Fibroblast of skin of left quadriceps (primary cell): ENCODE measurements around the gene RPS18.
"Not testable (repeated sequence)": the region's sequence is repeated elsewhere in the genome, so short reads cannot be mapped to it uniquely, and the experiment has no call there.

ENCODE experiments used
- DNase-seq, 2 experiments: peaks; one replicate each; pipeline ENCODE4 v3.0.0-alpha.2; 2013; ENCODE audit warnings: low read depth in 2 of 2

RPS18 gene

DNA sequence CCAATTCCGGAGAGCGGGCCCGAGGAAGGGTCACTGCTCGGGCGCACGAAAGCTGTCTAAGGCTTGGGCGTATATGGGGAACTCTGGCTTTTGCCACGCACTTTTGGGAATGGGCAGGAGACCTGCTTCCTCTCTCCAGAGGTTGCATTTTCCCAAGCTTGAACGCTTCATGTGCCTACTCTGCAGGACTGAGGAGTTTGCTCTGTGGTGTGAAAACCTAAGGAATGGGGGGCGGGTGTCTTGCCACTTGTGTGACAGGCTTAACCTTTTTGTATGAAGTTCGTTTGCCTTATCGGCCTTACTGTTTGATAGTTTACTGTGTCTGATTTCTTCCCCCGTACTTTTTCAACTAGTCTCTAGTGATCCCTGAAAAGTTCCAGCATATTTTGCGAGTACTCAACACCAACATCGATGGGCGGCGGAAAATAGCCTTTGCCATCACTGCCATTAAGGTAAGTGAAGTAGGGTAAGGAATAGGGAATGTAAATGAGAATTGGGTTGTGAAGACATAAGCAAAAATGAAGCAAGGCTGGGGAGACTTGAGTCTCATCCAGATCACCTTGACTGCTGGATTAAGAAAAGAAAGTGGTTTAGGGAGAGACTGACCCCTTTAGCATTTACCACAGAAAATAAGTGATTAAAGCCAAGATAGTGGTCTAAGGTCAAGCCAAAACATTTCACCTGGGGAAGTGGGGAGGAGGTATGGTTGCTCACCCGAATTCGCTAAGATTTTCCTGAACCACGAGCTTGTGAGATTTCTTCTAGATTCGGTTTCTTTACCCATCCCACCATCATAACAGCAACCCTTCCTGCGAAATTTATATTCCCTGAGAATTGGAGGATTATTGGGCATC lies 627 bp downstream of the RPS18 start:
- no peak for DNase-seq

DNA sequence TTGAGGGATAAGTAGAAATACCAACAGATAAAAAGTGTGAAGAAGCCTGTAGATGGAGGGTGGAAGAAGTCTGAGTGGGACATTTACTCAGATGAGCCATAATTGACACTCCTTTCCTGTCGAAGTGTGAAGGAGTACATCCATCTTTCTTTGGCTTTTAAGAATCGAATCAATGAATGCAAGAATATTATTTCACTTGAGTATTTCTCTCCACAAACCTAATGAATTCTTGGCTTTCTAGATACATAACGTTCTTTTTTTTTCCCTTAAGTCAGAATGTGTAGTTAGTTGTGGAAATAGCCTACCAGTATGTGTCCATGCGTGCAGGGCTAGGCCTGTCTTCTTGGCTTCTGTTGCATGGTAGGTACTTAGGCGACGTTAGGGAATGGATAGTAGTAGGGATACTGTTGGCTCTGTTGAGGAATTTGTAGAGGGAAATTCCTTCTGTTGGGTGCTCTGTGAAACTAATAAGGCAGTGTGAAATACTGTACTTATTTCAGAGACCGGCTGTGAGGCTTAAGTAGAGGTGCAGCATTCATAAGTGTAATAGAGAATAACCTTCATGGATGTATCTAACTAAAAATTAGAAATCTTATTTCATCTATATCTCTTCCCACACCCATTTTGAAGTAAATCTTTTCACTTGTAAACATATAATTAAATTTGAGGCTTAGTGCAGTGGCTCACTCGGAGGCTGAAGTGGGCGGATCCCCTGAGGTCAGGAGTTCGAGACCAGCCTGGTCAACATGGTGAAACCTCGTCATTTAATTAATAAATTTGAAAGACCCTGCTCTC lies 1.5 kb downstream of the RPS18 start:
- DNase-seq, result no peak

DNA sequence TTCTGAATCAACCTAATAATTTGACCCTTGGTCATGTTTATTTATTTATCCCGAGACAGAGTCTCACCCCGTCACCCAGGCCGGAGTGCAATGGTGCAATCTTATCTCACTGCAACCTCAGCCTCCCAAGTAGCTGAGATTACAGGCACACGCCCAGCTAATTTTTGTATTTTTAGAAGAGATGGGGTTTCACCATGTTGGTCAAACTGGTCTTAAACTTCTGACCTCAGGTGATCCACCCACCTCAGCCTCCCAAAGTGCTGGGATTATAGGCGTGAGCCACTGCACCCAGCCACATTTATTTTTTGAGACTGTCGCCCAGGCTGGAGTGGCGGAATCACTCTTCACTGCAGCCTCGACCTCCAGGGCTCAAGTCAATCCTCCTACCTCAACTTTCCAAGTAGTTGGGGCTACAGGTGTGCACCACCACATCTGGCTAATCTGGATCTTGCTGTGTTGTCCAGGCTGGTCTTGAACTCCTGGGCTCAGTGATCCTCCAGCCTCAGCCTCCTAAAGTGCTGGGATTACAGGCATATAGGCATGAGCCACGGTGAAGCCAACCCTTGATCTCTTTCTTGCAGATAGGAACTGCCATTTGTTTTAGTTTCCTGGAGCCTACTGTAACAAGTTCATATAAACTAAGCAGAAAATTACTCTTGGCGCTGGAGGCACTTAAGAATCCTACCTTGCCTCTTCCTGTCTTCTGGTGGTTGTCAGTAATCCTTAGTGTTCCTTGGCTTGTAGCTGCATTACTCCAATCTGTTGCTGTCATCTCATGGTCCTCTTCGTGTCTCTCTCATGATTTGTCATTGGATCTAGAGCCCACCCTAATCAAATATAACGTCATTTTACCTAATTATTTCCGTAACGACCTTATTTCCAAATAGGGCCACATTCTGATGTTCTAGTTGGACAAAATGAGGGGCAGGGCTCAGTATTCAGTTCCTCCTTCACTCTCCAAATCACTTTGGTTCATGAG lies 2.3 kb downstream of the RPS18 start:
- DNase-seq, result no peak

DNA sequence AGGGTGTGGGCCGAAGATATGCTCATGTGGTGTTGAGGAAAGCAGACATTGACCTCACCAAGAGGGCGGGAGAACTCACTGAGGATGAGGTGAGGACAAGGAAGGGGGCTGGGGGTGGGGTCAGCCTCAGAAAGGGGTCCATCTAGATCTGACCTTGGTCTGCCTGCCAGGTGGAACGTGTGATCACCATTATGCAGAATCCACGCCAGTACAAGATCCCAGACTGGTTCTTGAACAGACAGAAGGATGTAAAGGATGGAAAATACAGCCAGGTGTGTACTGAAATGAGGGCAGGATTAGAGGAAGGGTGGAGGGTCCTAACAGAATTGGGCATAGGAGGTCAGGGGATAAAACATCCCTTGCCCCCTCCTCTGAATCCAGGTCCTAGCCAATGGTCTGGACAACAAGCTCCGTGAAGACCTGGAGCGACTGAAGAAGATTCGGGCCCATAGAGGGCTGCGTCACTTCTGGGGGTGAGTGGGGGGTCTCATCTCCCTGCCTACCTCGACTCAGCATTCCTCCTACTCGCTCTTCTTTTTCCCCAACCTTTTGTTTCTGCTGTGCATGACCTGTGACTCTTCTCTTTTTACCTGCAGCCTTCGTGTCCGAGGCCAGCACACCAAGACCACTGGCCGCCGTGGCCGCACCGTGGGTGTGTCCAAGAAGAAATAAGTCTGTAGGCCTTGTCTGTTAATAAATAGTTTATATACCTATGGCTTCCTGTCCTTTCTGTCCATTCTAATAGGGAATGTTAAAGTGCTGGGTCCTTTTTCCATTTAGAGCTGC lies 4.1 kb downstream of the RPS18 start:
- DNase-seq, result not testable (repeated sequence)

DNA sequence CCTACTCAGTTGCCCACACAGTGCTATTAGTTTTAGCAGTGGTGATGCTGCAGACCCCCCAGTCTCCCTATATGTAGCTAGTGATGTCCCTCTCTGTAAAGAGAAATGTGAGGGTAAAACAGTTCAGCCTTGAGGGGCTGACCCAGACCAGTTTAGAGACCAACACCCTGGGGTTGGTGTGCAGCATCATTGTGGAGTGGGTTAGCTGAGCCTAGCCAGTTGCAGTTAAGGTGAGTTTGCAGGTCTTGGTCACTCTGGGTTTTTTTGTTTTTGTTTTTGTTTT lies 4.6 kb downstream of the RPS18 start:
- no peak for DNase-seq

DNA sequence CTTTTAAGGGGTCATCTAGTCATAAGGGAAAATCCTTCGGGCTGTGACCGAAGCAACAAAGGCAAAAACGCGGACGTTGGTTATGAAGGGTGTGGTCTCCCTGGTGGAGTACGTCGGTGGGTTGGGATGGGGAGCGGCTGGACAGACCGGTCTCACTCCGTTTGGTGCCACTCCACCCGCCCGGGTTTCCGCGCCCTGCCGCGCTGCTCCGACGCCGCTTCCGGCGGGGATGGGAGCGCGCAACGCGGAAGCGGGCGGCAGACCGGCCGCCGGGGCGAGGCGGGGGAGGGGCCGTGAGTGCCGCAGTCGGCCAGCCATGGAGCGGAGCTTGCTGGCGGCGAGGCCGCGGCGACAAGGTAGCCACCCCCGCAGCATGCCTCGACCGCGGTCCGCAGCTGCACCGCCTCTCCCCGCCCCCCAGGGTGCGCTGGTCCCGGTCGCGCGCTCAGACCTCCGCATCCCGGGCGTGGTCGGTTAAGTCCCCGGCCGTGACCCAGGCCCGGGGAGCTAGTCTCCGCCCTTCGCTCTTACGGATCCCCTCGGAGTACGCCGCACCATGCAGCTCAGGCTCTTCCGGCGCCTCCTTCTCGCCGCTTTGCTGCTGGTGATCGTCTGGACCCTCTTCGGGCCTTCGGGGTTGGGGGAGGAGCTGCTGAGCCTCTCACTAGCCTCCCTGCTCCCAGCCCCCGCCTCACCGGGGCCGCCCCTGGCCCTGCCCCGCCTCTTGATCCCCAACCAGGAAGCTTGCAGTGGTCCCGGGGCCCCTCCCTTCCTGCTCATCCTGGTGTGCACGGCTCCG lies 5.2 kb downstream of the RPS18 start, which contains the start of gene B3GALT4:
Gene B3GALT4 (plus strand): TSS at position 260 of the 799 bp plus-strand sequence. CDS start 297 bp downstream, at position 557.
- DNase-seq, result peak; percentile 29 to 39

DNA sequence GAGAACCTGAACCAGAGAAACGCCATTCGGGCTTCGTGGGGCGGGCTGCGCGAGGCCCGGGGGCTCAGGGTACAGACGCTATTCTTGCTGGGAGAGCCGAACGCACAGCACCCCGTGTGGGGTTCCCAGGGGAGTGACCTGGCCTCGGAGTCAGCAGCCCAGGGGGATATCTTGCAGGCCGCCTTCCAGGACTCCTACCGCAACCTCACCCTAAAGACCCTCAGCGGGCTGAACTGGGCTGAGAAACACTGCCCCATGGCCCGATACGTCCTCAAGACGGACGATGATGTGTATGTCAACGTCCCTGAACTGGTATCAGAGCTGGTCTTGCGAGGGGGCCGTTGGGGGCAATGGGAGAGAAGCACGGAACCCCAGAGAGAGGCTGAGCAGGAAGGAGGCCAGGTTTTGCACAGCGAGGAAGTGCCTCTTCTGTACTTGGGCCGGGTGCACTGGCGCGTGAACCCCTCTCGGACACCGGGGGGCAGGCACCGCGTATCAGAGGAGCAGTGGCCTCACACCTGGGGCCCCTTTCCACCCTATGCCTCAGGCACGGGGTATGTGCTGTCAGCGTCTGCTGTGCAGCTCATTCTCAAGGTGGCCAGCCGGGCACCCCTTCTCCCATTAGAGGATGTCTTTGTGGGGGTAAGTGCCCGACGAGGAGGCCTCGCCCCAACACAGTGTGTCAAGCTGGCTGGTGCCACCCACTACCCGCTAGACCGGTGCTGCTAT lies 6.0 kb downstream of the RPS18 start:
- DNase-seq, result no peak

DNA sequence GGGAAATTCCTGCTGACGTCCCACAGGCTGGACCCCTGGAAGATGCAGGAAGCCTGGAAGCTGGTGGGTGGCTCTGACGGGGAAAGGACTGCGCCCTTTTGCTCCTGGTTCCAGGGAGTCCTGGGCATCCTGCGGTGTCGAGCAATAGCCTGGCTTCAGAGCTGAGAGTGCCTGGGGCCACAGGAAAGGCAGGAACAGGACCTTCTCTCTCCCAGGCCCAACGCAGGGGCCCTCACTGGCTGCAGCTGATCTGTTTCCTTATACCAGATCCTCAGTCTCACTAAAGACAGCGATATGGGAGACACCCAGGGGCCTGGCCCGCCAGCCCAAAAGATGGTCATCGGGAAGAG lies 6.5 kb downstream of the RPS18 start:
- no peak for DNase-seq

DNA sequence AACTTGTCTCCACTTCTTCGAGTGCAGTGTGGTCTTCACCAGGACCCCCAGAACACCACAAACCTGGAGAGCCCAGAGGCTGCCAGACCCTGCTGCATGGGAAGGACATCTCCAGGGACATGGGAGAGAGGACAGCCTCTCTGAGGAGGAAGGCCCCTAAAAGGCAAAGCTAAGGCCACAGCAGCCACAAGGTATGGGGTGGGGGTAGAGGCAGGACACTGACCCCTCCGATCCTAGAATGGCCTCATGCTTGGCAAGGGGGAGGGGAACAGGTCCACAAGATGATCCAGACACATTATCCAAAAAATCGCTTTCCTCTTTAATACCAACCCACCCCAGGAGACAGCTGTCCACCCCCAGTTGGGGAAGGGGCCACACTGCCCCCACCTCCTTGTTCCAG lies 6.9 kb downstream of the RPS18 start:
- no peak for DNase-seq

DNA sequence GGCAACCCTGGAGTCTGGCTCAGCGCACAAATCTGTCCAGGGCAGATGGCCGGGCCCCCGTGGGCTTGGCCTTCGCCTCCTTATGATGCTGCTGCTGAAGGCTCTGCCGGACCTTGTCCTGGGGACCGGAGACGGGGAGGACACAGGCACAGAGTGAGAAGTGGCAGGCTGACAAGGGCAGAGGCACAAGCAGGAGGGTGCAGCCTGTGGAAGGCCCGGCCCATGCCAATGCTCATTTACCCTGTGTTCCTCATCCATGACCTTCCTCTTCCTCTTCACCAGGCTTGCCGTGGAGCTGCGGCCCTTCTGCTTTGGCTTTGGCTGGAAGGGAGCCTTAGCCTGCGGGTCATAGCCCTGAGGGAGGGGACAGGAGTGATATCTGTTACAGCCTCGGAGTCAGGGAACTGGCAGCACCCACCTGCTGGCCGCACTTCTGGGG lies 7.4 kb downstream of the RPS18 start:
- DNase-seq, result no peak

DNA sequence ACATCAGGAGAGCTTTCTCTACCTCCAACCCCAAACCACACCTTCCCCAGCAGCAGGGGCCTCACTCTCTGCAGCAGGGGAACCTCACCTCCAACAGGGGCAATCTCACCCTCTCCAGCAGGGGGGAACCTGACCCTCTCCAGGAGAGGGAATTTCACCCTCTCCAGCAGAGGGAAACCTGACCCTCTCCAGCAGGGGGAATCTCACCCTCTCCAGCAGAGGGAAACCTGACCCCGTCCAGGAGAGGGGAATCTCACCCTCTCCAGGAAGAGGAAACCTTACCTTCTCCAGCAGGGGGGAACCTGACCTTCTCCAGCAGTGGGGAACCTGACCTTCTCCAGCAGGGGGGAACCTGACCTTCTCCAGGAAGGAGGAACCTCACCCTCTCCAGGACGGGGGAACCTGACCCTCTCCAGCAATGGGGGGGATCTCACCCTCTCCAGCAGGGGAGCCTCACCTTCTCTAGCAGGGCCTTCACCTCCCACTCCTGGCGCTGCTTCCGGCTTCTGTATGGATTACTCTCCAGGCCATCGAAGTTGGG lies 8.2 kb downstream of the RPS18 start:
- no peak for DNase-seq

DNA sequence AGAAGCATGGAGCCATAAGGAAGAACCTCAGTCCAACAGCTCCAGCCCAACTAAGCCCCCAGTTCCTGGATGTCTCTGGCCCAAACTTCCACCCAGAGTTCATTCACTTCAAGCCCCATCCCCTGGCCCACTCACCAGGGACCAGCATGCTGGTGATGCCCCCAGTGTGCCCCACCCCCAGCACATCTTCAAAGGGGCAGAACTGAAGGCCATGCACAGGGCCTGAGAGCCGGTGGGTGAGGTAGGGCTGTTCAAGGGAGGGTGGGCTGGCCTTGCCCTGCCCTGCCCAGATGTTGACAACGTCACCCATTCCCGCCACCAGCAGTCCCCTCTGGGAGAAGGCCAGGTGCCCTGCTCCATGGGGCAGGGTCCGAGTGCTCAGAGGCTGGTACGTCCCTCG lies 8.7 kb downstream of the RPS18 start:
- no peak for DNase-seq

DNA sequence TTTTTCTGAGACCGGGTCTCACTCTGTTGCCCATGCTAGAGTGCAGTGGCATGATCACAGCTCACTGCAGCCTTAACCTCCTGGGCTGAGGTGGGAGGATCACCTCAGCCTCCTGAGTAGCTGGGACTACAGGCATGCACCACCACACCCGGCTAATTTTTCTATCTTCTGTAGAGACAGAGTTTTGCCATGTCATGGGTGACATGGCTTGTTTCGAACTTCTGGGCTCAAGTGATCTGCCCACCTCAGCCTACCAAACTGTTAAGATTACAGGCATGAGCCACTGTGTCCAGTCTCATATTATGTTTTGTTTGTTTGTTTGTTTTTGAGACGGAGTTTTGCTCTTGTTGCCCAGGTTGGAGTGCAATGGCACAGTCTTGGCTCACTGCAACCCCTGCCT lies 13.3 kb downstream of the RPS18 start:
- not testable (repeated sequence) for DNase-seq

DNA sequence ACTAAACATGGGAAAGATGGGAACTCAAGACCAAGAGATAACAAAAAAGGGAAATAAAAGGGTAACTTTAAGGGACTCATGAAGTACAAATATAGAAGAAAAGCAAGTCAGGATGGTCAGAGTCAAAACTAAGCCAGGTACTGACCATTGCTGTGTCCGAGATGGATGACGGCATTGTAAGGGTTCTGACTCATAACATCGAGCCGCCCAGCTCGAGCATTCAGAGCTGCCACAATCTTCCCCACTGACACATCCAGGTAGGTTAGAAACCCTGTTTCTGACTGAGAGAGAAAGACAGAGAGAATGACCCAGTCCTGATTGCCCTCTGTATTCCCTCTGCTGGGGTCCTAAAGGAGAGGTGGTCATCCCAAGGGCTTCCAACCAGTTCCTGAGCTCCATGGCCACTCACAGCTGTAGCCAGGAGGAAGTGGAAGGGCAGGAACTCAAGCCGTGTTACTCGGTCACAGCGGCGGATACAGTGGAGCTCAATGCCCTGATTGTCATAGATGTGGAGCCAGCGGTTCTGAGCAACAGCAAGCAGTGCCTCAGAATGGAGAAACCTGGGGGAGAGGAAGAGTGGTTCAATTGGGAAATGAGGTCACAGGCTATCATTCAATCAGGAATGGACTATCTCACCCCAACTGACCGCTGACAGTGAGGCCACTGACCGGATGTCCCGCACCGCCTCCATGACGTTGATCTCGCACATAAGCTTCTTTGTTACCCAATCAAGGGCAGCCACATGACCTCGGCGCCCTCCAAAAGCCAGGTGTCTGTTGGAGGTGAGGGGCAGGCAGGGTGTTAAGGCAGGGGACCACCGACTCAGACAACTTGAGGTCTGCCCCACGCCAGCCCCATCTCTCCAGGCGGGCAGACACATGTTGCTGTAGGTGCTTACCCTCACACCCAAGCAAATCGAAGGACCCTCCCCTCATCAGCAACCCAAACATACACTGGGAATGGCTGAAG lies 15.4 kb downstream of the RPS18 start:
- no peak for DNase-seq

DNA sequence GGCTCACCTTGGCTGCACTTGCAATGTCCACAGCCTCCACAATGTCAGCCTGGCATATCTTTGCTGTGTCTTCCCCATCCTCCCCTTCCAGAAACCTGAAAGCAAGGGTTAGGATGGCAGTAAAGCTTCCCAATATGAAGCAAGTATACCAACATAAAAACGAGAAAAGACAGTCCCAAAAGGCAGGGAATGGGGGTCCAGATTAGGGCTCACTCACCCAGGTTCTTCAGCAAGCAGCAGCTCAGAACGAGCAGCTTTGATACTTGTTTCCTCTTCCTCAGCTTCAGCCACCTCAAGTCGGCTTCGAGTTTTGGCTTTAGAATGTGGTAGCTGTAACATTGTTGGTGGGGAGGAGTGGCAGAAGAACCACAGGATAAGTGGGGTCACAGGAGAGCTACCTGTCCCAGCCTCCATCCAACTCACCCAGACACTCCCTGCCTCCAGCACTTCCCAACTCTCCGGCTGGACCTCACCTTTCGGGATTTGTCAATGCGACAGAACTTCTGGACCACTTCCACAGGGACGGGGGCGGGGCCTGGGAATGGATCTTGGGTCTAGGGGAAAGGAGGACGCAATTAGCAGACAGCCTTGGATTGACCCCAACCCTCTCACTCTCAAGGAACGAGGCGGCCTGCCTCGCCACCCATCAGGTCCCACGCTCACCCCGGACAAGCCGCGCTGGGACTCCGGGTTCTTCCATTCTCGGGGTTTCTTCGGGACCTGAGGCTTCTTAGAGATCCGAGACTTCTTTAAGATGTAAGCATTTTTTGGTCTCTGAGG lies 16.5 kb downstream of the RPS18 start:
- DNase-seq, result no peak

DNA sequence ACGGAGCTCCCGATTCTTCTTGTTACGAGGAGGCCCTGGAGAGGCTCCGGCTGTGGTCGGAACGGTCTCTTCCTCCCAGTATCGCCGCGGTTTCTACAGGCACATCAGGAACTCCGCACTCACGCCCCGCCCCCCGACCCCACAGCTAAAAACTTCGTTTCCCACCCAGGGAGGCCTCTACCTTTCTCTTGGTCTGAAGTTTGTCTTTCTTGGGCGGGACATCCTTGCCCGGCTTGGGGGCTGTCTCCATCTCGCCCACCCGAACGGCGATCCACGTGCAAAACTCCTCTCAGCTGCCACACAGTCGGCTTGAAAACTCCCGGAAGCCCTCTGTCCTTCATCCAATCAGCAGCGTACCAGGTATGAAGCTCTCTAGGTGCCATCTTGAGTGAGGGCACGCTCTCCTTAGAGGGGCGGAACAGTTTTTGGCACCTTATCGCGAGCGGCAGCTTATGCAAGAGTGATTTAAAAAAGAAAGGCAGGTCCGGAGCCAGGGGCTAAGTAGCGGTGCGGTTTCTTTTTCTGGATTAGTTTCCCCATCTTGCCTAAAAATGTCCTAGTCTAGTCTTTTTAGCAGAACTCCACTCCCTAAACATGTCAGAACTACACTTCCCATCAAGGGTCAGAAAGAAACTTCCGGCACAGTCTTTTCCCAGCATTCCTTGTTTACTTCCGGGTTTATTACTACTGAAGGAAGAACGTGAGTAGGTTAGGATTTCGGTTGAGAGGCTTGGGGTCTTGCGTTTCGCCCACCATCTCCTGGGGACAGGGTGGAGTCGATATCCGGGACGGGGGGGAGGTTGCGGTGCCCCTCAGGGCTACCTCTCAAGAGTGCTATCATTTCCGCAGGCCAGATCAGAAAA lies 17.3 kb downstream of the RPS18 start, which contains the start of the genes PFDN6 and WDR46:
Gene PFDN6 (plus strand): TSS at position 681 of the 863 bp plus-strand sequence. CDS start 256 bp downstream, outside the sequence.
Gene WDR46 (minus strand): TSS at position 319 of the 863 bp plus-strand sequence. CDS start 69 bp downstream, at position 250.
- DNase-seq, result peak; percentile 74 to 79
